Activated CD8-positive, alpha-beta memory T cell treated with anti-CD3 and anti-CD28 coated beads, Interleukin-2, amount 10 ng/mL, durations not matched to agents 7 days and 5 days (primary cell): ENCODE data around the gene NHLH1. TPM values are rescaled to one million over a fixed set of nuclear protein-coding genes. Genes with fewer than 3 reads are reported as not detected.
A peak's percentile ranks its signal among the peaks of the same experiment; 100 is the strongest.

ENCODE experiments used
- ATAC-seq: fragments of 150-1000 bp; cut with Tn5 transposase; one replicate; pipeline ENCODE4 v1.10.0; 2021; ENCODE audit warnings: moderate library complexity
- CTCF ChIA-PET: fragments of 350-600 bp; sonication (Branson Sonifier 250); formaldehyde crosslinking; loops from one replicate; lab custom pipeline; 2021; ENCODE audit warnings: antibody characterized with exemption; lab: Charles Lee
- DNase-seq: peaks from one replicate; pipeline ENCODE4 v3.0.0-alpha.2; 2020
- H3K27ac Mint-ChIP-seq: one replicate; pipeline ENCODE4 v1.8.0; 2021; ENCODE audit warnings: mild to moderate bottlenecking, mixed read lengths
- H3K27me3 Mint-ChIP-seq: one replicate; pipeline ENCODE4 v1.8.0; 2021; ENCODE audit warnings: mixed read lengths
- H3K36me3 Mint-ChIP-seq: one replicate; pipeline ENCODE4 v1.8.0; 2021; ENCODE audit warnings: mild to moderate bottlenecking, mixed read lengths
- H3K4me1 Mint-ChIP-seq: one replicate; pipeline ENCODE4 v1.8.0; 2021; ENCODE audit warnings: mixed read lengths
- H3K4me3 Mint-ChIP-seq: one replicate; pipeline ENCODE4 v1.8.0; 2021; ENCODE audit warnings: mild to moderate bottlenecking, moderate library complexity, mixed read lengths
- H3K9me3 Mint-ChIP-seq: one replicate; pipeline ENCODE4 v1.8.0; 2022; ENCODE audit warnings: low read depth, mixed read lengths
- total RNA-seq, 2 experiments: library from RNA; stranded (reverse); gene quantifications; one replicate each; pipeline ENCODE4 v1.2.3, GENCODE V29; 2021

Gene NHLH1
- total RNA-seq, 2 experiments from 2014 or later: 0.35 to 0.44 TPM

DNA sequence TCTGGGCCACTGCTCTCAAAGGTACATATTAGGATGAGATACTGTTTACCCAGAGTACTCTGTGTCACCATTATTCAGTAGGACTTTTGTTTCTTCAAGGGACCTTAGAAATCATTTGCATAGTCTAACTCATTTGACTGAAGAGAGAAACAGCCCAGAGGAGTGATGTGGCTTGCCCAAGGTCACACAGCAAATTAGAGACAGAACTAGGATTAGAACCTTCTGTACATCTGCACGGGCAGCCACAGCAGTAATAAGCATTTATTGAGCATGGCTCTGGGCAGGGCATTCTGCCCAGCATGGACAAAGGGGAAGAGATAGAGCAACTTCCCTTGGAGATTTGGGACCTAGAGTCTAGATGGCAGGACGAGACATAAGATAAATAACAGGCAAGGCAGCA is 5.7 kb upstream of the NHLH1 start:
- ATAC-seq (no peak), DNase-seq (peak; percentile 21)
- Mint-ChIP-seq H3K36me3 (peaks cover 15% of the 10 kb centered on the region), H3K4me1 (no peaks in the 10 kb centered on the region), H3K27me3 (no peaks in the 10 kb centered on the region), H3K4me3 (no peak overlapping the region), H3K9me3 (no peaks in the 10 kb centered on the region), H3K27ac (no peak overlapping the region)
- CTCF ChIA-PET: interaction anchor here (1.1 kb wide), 1 partner anchor 10 kb away, joined by 3 read pairs; no protein-coding TSS in a partner anchor

GRCh38 chr1:160361814-160362167 is 5.1 kb upstream of the NHLH1 start:
- Mint-ChIP-seq H3K36me3 (peaks cover 11% of the 10 kb centered on the region), H3K27ac (no peak overlapping the region), H3K9me3 (no peaks in the 10 kb centered on the region), H3K4me1 (no peaks in the 10 kb centered on the region), H3K27me3 (no peaks in the 10 kb centered on the region), H3K4me3 (no peak overlapping the region)
- CTCF ChIA-PET: no interaction called here
- DNase-seq: no peak
- ATAC-seq: no peak

- H3K9me3 Mint-ChIP-seq: no peaks in the 10 kb centered on the region
- H3K27ac Mint-ChIP-seq: no peak overlapping the region
- ATAC-seq (no peak), DNase-seq (no peak)
- CTCF ChIA-PET: interaction anchor here (1.1 to 5.8 kb wide), 2 partner anchors 8 to 14 kb away, joined by 4 to 25 read pairs; no protein-coding TSS in a partner anchor
- H3K36me3 Mint-ChIP-seq: peaks cover 8% of the 10 kb centered on the region
- H3K27me3 Mint-ChIP-seq: no peaks in the 10 kb centered on the region
- H3K4me1 Mint-ChIP-seq: no peaks in the 10 kb centered on the region
- H3K4me3 Mint-ChIP-seq: no peak overlapping the region
Observed at GRCh38 chr1:160362168-160362957, 4.5 kb upstream of the NHLH1 start.

GRCh38 chr1:160363010-160363409 is 3.9 kb upstream of the NHLH1 start:
- Mint-ChIP-seq H3K4me3 (no peak overlapping the region), H3K9me3 (no peaks in the 10 kb centered on the region), H3K4me1 (peaks cover 2% of the 10 kb centered on the region), H3K27ac (no peak overlapping the region), H3K36me3 (peaks cover 4% of the 10 kb centered on the region), H3K27me3 (no peaks in the 10 kb centered on the region)
- no peak for ATAC-seq
- DNase-seq: peak; percentile 33
- CTCF ChIA-PET: interaction anchor here (1.1 to 5.8 kb wide), 2 partner anchors 8 to 13 kb away, joined by 4 to 25 read pairs; no protein-coding TSS in a partner anchor

DNA sequence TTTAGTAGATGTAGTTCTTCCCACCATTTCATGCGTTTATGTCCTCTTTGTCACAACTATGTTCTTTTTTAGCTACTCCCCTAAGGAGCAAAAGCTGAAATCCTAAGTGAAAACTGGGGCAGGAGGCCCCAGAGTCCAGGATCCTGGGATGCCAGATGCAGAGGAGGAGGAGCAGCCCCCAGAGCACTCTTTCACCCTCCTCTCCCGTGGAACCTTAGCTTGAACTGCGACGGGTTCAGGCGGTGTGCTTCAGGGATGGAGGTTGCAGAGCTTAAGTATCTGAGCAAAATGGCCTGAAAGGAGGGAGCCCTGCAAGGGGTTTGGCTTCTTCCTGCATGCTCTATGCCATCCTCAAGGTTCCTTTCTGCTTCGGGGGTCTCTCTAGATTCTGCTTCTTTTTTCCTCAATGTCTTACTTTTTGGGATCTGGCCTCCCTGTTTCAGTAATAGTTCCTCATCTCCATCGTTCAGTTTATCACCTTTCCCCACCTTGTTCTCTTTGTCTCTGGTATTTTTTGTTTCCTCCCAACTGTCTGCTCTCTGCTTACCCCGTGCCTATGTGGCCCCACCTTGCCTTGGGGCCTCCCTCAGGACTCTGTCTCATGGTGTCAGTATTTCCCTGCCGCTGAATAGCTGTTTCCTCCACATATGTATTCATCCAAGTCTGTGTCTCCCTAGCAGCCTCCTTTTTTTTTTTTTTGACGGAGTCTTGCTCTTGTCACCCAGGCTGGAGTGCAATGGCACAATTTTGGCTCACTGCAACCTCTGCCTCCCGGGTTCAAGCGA is 2.7 kb upstream of the NHLH1 start:
- CTCF ChIA-PET: interaction anchor here (0.7 to 5.8 kb wide), 6 partner anchors 10 to 114 kb away, joined by 3 to 25 read pairs (median 3); no protein-coding TSS in a partner anchor
- ATAC-seq (no peak), DNase-seq (peak; percentile 15)
- H3K4me1 Mint-ChIP-seq: peaks cover 2% of the 10 kb centered on the region
- H3K27me3 Mint-ChIP-seq: no peaks in the 10 kb centered on the region
- no peaks in the 10 kb centered on the region for H3K9me3 Mint-ChIP-seq
- no peak overlapping the region for H3K4me3 Mint-ChIP-seq
- H3K27ac Mint-ChIP-seq: no peak overlapping the region
- H3K36me3 Mint-ChIP-seq: peaks cover 3% of the 10 kb centered on the region

GRCh38 chr1:160365325-160365724 is 1.5 kb upstream of the NHLH1 start:
- Mint-ChIP-seq H3K36me3 (no peaks in the 10 kb centered on the region), H3K27me3 (no peaks in the 10 kb centered on the region), H3K4me1 (peaks cover 2% of the 10 kb centered on the region), H3K4me3 (no peak overlapping the region), H3K9me3 (no peaks in the 10 kb centered on the region), H3K27ac (no peak overlapping the region)
- CTCF ChIA-PET: interaction anchor here (1.3 to 5.8 kb wide), 2 partner anchors 11 to 74 kb away, joined by 4 to 25 read pairs; no protein-coding TSS in a partner anchor
- no peak for ATAC-seq
- DNase-seq: peak; percentile 14

DNA sequence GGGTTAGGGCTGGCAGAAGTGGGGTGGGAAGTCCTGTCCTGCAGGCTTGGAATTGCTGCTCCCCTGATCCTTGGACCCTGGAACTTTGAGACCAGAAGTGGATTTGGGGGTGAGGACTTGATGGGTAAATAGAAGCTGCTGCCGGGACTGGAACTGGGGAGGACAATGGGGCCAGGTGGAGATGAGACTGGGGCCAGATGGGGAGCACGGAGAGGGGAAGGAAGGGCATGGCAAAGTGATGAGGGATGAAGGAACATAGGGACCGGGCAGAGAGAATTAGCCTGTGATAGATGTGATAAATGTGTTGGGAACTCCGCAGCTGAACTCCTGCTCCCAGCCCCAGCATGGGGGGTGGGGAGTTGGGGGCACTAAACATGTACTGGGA is 637 bp downstream of the NHLH1 start:
- Mint-ChIP-seq H3K4me3 (no peak overlapping the region), H3K4me1 (peaks cover 2% of the 10 kb centered on the region), H3K27ac (no peak overlapping the region), H3K9me3 (no peaks in the 10 kb centered on the region), H3K27me3 (no peaks in the 10 kb centered on the region), H3K36me3 (no peaks in the 10 kb centered on the region)
- CTCF ChIA-PET: interaction anchor here (0.5 to 5.8 kb wide), 4 partner anchors 9 to 623 kb away, joined by 3 to 25 read pairs (median 4); no protein-coding TSS in a partner anchor
- ATAC-seq (no peak), DNase-seq (no peak)

DNA sequence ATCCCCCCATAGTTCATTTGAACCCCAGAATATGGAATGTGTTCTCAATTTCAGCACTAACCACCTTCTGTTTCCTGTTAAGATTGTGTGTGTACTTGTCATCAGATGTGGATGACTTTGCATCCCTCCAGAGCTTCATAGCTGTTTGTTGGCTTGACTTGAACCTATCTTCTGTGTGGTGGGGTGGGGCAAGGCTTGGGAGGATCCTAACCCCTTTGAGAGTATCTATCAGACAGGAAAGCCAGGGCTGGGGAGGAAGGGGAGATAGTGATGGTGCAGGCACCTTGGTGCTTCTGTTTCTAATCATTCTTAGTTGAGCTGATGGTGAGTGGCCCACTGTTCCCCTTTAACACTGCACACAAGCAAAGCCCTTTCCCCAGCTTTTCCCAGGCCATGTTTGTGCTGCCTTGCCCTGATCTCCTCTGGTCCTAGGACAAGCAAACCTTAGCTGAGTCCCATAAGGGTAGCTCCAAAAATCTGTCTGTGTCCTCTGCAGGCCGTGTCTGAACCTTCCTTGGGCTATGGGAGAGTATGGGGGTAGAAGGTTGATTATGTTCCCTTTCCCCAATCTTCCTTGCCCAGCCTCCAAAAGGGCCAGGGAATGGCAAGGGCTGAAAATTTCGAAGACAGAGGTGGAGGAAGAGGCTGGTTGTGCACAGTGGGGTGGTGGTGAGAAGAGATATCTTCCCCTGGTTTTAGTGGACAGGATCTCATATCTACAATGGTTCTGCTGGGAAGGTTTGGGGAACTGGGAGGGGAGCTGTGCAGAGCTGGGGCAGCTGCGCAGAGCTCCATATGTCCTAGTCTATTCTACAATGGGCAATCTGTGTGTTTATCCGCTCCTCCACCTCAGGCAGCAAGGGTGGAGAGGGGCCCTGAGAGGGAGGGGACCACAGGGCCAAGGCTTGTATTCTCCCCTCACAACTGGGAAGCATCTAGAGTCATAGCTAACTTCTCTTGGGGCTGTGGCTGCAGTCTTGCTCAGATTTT is 1.4 kb downstream of the NHLH1 start:
- H3K27me3 Mint-ChIP-seq: no peaks in the 10 kb centered on the region
- no peaks in the 10 kb centered on the region for H3K36me3 Mint-ChIP-seq
- peaks cover 2% of the 10 kb centered on the region for H3K4me1 Mint-ChIP-seq
- H3K27ac Mint-ChIP-seq: peak overlapping the region; percentile 22
- CTCF ChIA-PET: interaction anchor here (1.1 to 5.8 kb wide), 3 partner anchors 8 to 14 kb away, joined by 3 to 25 read pairs (median 4); no protein-coding TSS in a partner anchor
- H3K9me3 Mint-ChIP-seq: no peaks in the 10 kb centered on the region
- DNase-seq (no peak), ATAC-seq (peak; percentile 33)
- no peak overlapping the region for H3K4me3 Mint-ChIP-seq

DNA sequence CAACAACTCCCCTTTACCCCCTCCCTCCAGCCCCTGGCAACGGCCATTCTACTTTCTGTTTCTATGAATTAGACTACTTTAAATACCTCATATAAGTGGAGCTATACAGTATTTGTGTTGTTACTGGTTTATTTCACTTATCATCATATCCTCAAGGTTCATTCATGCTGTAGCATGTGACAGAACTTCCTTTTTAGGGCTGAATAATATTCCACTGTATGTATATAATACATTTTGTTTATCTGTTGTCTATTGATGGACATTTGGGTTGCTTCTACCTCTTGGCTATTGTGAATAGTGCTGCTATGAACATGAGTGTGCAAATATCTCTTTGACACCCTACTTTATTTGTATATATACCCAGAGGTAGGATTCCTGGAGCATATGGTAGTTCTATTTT is 2.2 kb downstream of the NHLH1 start:
- Mint-ChIP-seq H3K36me3 (no peaks in the 10 kb centered on the region), H3K4me1 (peaks cover 2% of the 10 kb centered on the region), H3K27ac (no peak overlapping the region), H3K27me3 (no peaks in the 10 kb centered on the region), H3K4me3 (no peak overlapping the region), H3K9me3 (no peaks in the 10 kb centered on the region)
- CTCF ChIA-PET: no interaction called here
- DNase-seq (no peak), ATAC-seq (no peak)

- Mint-ChIP-seq H3K4me1 (peaks cover 6% of the 10 kb centered on the region), H3K36me3 (no peaks in the 10 kb centered on the region), H3K27ac (no peak overlapping the region), H3K9me3 (no peaks in the 10 kb centered on the region), H3K4me3 (no peak overlapping the region), H3K27me3 (no peaks in the 10 kb centered on the region)
- CTCF ChIA-PET: interaction anchor here (0.6 to 1.6 kb wide), 5 partner anchors 17 to 269 kb away, joined by 3 to 4 read pairs (median 3); partner anchors contain the start of gene DCAF8
- ATAC-seq (no peak), DNase-seq (peak; percentile 19)
Observed at GRCh38 chr1:160370561-160371345, 3.9 kb downstream of the NHLH1 start.

DNA sequence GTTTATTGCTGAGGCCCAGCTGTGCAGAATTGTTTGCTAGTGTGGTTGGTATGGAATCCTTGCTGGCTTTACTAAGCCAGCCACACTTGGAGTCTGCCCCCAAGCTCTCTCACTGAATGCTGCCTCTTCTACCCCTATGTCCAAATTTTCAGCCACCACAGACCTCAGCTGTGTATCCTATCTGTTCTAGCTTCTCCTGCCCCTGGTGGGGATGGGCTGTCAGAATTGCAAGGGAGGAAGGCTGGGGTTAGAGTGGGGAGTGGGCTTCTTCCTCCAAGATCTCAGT is 4.4 kb downstream of the NHLH1 start:
- Mint-ChIP-seq H3K4me3 (no peak overlapping the region), H3K4me1 (peaks cover 11% of the 10 kb centered on the region), H3K36me3 (no peaks in the 10 kb centered on the region), H3K27ac (no peak overlapping the region), H3K27me3 (no peaks in the 10 kb centered on the region), H3K9me3 (no peaks in the 10 kb centered on the region)
- CTCF ChIA-PET: interaction anchor here (1.2 to 1.6 kb wide), 4 partner anchors 18 to 270 kb away, joined by 3 to 4 read pairs (median 3); no protein-coding TSS in a partner anchor
- ATAC-seq (no peak), DNase-seq (no peak)

DNA sequence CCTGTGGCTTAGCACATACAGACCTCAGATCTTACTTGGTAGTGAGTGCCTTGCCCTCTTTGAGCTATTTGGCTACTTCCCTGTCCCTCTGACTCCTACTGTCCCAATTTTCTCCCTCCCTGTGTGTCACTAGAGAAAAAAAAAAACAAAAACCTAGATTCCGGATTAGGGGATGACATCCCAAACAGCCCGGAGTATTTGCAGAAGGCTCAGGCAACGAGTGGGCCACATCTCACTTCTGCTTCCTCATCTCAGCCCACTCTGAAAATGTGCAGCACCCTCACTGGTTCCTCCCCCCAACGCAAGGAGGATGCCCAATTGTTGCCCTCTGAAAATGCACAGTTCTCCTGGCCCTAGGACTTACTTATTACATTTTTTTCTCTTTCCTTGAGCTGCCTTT is 4.9 kb downstream of the NHLH1 start:
- Mint-ChIP-seq H3K4me3 (no peak overlapping the region), H3K27ac (no peak overlapping the region), H3K9me3 (no peaks in the 10 kb centered on the region), H3K27me3 (no peaks in the 10 kb centered on the region), H3K36me3 (no peaks in the 10 kb centered on the region), H3K4me1 (peaks cover 15% of the 10 kb centered on the region)
- ATAC-seq (no peak), DNase-seq (no peak)
- CTCF ChIA-PET: interaction anchor here (1.2 to 1.6 kb wide), 4 partner anchors 18 to 270 kb away, joined by 3 to 4 read pairs (median 3); no protein-coding TSS in a partner anchor
